Ramos (cell line): ENCODE measurements around the gene IRF3.

Source experiments
- in situ Hi-C: fragments of 300-500 bp; cut with MboI; formaldehyde crosslinking; loops from one replicate; pipeline ENCODE4 v1.14.3; 2022; ENCODE audit warnings: low sequenced_read_pairs; ENCODE audit not compliant: unreplicated experiment

The IRF3 gene

DNA sequence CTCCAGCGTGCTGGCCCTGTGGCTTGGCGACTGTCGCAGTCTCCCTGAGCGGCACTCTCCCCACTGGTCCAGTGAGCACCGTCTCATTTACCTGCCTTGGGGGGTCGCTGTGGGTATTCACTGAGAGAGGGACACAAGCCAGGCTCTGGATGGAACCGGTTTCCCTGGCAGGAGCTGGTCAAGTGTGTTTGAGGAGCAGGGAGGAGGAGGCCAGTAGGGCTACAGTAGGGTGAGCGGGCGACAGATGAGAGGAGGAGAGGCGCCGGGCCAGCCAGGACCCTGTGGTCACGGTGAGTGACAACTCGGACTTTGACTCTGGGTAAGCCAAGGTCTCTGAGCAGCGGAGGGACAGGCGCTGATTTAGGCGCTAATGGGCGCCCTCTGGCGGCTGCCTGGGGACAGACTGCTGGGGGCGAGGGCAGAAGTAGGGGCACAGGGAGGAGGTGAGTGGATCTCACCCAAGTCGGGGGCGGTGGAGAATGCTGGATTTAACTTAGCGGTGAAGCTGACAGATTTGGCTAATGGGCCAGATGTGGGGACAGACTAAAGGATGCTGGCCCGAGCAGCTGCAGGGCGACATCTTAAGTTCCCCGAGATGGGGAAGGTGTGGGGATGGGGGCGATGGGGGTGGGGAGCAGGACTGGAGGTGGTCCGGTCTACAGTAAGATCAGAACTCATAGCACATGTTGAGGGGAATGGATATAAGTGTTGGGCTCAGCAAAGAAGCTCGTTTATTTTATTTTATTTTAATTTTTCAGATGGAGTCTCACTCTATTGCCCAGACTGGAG lies 6.7 kb upstream of the IRF3 start:
- in situ Hi-C loops = no loop called here

DNA sequence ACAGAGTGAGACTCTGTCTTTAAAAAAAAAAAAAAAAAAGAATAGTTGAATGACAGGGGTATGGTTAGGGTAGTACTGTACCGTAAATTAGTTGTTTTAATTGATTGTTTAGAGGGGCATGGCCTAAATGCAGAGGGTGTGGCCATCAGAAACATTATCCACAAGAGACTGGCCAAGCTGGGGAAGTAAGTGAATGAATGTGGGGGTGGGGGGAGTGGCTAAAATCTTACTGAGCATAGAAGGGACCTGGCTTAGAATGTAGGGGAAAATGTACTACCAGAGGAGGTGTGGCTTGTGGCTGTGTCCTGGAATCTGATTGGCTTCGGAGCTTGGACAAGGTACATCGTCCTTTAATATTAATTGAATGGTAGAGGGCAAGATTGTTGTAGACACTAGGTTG lies 3.9 kb upstream of the IRF3 start:
- in situ Hi-C loops = no loop called here

DNA sequence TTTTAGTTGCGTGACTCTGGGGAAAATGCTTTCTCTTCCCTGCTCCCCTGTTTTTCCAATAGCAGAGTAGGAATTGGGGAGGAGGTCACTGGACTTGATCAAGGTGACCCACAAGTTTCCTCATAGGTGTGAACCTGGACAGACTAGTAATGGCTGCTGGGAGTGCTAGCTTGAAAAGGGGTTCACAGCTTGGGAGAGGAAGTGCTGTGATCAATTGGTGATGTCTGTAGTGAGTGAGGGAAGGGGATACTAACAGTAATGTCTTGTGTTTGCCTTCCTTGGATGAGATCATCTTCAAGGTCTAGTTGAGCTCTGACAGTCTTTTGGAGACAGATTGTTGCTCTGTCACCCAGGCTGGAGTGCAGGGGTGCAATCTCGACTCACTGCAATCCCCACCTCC lies 1.8 kb upstream of the IRF3 start:
- in situ Hi-C loops = no loop called here

DNA sequence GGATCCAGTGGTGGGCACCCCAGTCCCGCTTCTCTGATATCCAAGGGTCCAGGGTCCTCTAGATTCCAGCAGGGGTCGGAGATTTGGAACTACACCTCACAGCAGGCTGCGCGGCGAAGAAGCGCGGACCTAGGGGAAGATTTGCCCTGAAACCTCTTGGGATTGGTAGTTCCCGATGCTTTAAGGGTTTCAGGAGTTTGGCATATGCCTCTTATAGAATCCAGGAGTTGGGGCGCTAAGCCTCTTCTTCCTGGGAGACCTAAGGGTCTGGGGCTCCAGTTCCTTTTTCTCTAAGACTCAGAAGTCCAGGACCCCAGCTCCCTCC lies 425 bp upstream of the IRF3 start:
- in situ Hi-C loops = no loop called here

DNA sequence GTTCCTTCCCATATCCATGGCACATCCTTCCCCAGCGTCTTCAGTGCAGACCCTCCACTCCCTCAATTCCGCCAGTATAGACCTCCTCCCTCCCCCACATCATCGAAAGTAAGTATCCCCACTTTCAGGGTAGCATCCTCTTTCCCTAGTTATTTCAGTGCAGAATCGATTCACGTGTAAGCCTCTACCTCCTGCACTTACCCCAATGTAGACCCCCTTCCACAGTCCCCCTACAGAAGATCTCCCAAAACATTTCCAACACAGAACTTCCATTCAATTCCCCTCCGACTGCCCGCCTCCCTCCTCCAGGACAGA lies 664 bp downstream of the IRF3 start:
- in situ Hi-C loops = no loop called here

DNA sequence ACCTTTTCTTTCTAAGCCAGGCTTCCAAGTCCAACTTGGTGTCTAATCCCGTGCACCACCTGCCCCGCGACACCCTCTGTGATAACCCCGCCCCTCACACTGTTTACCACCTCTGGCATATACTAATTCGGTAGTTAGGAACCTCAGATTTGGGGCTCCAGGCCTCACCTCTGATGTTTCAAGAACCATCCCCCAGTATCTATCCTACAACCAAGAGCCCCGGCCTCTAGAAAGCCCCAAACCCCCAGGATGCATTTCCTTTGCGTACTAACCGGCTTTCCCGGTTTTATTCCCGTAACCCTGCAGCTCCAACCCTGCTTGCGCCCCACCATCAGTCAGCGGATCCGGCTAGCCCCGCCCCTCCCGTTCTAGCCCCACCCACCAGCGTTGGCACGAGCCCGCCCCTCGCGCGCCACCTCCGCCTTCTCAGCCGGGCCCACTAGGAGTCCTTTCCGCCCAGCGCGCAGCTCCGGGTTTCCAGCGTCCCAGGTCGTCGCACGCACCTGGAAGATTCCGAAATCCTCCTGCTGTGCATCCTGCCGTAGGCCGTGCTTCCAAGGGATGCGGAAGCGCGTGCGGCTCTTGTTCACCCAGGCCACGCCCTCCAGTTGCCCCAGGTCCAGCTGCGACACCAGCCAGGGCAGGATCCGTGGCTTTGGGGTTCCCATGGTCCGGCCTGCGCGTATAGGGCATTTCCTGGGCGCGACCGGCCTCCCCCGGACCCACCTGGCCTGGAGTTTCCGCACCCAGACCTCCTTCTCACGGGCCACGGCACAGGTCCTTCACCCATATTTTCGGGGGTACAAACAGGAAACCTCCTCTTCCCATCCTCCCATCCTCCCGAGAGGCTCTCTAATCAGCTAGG lies 1.3 kb downstream of the IRF3 start:
- in situ Hi-C loops = no loop called here

DNA sequence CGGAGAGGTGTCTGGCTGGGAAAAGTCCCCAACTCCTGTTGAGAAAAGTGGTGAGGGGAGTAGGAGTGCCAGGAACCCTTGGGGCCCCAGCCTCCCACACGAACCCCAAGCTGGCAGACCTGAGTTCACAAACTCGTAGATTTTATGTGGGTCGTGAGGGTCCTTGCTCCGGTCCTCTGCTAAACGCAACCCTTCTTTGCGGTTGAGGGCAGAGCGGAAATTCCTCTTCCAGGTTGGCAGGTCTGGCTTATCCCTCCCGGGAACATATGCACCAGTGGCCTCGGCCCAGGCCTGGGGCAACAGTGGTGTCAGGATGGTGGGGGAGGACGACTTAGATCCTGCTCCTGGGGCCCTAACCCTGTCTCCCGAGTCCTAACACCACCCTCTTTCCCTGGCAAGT lies 2.4 kb downstream of the IRF3 start:
- in situ Hi-C loops = no loop called here

DNA sequence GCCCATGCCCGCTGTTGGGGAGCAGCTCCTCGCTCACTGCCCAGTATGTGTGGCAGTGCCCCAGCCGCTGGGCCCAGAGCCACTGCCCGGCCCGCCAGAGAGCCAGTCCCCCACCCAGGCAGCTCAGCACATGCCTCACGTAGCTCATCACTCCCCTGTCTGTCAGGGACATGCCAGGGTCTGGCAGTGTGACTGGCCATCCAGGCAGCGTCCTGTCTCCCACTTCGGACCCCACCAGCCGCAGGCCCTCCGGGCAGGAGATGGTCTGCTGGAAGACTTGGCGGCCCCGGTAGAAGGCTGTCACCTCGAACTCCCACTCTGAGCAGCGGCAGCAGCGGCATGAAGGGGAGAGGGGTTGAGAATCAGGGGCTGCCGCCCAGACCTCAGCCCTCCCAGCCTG lies 3.6 kb downstream of the IRF3 start:
- in situ Hi-C loops = no loop called here

DNA sequence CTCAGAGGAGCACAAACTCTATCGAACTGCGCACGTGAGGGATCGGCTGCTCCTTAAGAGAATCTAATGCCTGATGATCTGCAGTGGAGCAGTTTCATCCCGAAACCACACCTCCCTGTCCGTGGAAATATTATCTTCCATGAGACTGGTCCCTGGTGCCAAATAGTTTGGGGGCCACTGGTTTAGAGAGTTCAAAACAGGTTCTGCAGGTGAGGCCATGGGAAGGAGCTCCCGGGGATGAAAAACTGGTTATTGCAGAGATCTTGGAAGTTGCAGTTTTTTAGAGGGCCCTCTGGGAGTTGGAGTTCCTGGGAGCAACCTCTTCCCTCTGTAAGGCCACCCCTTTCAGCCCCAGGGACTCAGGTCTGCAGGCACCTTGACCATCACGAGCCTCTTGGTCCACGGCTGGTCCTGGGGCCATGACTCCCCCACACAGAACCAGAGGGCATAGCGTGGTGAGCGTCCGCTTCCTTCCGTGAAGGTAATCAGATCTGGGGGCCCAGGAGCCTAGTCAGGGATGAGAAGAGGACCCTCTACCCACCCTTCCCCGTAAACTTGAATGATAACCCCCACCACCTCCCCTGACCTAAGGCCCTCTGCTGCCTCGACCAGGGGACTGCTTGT lies 5.2 kb downstream of the IRF3 start:
- in situ Hi-C loops = no loop called here

DNA sequence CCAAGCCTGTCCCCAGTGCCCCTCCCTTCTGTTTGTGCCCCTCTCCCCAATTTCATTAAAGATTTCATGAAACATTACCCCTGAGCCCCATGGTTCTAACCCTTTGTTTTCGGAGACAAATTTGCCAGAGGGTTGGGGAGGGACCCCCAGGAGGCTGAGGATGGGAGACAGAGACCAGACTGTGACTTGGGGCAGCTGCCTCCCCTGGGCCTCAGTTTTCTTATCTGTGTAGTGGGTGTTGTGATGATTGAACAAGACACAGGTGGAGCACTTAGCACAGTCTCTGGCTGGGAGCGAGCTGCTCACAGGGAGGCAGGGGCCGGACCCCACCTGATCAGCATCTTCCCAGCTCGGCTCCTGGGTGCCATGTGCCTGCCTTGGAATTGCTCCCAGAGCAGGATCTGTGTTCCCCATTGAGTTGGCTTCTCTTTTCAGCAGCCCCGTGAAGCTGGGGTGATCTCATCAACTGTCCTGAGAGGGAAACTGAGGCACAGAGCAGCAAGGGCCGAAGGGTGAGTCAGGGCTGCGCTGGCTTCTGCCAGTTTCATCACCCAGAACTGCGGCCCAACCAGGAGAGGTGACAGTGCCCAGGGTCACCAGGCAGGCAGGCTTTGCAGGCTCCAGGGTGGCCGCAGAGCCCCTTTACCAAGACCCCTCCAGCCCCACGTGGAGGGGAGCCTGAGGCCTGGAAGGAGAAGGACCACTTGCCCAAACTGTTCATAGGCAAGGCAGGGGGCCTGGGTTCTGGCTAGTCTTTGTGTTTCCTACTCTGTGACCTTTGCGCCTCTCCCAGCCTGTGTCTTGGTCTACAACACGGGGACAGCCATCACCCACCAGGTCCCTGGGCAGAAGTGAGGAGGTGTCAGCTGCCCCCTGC lies 6.9 kb downstream of the IRF3 start:
- in situ Hi-C loops = no loop called here

DNA sequence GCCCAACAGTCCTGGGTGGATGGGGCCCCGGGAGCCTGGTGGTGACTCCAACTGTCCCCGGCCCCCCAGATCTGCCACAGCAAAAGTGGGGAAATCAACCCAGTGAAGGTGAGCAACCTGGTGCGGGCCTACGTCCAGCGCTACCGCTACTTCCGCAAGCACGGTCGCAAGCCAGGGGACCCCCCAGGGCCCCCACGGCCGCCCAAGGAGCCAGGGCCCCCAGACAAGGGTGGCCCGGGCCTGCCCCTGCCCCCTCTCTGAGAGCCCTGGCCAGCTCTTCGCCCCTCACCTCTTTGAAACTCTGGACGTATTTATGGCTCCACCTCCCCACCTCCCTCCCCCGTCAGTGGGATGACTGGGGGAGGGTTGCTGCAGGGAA lies 7.5 kb downstream of the IRF3 start:
- in situ Hi-C loops = no loop called here

DNA sequence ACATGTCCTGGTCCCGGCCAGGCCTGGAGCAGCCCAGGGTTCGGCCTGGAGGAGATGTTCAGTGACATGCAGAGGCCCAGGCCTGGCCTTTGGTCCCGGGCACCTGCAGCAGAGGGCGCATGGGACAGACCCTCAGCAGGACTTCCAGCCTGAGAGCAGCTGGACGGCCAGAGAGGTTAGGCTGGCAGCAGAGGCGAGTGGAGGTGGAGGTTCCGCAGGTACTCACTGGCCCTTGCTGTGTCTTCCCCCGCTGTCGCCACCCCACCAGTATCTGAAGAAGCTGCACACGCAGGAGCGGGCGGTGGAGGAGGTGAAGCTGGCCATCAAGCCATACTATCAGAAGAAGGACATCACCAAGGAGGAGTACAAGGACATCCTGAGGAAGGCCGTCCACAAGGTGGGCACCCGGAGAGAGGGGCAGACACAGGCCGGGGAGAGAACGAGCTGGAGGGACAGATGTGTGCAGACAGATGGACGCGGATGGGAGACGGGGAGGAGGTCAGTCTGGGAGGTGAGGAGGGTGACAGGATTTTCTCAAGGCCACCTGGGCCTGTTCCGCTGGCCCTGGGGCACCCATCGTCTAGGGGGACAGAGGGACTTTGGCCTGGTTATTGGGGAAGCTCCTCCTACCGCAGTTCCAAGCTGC lies 8.0 kb downstream of the IRF3 start:
- in situ Hi-C loops = no loop called here

DNA sequence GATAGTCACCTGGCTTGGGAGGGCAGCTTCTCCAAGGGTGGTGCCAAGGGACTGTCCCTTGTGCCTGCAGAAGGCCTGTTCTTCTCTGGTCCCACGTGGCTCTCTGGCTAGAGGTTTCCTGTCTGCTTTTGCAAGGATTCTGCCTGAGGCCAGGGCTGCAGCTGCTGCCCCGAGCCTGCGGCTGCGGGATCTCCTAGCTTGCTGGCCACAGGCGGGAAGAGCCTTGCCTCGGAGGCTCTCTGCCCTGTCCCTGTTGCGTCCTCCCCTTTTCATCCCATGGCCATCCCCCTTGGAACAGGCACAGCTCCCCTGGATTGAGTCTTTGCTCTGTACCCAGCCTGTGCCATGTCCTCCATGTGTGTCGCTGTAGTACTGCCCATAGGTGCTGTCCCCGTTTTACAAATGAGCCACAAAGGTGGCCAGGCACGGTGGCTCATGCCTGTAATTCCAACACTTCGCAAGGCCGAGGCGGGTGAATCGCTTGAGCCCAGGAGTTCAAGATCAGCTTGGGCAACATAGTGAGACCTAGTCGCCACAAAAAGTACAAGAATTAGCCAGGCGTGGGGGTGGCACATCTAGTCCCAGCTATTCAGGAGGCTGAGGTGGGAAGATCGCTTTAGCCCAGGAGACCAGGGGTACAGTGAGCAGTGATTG lies 9.1 kb downstream of the IRF3 start:
- in situ Hi-C loops = no loop called here

DNA sequence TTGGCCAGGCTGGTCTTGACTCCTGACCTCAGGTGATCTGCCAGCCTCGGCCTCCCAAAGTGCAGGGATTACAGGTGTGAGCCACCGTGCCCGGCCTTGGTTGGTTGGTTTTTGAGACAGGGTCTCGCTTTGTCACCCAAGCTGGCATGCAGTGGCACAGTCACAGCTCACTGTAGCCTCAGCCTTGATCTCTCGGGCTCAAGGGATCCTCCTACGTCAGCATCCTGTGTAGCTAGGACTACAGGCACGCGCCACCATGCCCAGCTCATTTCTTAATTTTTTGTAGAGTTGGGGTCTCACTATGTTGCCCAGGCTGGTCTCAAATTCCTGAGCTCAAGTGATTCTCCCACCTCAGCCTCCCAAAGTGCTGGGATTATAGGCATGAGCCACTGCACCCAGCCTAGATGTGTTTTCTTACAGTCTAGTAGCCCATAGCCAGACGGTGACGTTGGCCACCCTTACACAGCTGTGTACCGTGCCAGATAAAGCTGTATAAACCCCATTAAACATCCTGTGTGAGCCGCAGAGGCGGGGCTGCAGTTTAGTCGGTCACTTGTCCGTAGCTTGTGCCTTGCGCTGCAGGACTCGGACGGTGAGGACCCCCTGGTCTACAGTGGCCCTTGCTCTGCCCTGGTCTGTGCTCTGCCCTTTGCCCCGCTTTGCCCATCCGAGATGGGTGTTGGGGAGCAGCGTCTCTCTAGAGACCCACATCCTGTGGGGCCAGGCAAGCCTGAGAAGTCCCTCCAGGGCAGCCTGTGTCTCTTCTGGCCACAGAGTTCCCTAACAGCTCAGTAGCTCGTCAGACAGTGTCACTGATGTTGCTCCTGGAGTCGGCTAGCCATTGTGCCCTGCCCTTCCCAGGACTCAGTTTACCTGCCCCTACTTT lies 9.8 kb downstream of the IRF3 start:
- in situ Hi-C loops = no loop called here

DNA sequence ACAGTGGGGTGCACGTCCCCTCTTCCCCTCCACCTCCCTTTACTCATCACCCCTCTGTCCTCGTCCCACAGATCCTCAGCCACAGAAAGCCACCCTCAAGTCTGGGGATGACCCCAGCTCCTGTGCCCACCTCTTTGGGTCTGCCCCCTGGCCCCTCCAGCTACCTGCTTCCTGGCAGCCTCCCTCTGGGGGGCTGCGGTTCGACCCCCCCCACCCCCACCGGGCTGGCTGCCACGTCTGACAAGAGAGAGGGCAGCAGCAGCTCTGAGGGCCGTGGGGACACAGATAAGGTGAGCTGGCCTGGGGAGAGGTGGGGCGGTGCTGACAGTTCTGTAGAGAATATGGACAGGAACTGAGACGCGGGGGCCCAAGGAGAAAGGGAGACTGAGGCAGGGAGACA lies 11.1 kb downstream of the IRF3 start:
- in situ Hi-C loops = no loop called here

DNA sequence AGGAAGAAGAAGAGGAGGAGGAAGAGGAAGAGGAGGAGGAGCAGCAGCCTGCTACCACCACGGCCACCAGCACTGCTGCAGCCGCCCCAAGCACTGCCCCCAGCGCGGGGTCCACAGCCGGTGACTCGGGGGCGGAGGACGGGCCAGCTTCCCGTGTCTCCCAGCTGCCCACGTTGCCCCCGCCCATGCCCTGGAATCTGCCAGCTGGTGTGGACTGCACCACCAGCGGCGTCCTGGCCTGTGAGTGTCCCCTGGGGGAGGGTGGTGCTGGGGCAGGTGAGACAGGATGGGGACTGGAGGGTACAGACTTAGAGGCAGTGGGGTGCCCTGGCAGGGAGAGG lies 12.2 kb downstream of the IRF3 start:
- in situ Hi-C loops = no loop called here

DNA sequence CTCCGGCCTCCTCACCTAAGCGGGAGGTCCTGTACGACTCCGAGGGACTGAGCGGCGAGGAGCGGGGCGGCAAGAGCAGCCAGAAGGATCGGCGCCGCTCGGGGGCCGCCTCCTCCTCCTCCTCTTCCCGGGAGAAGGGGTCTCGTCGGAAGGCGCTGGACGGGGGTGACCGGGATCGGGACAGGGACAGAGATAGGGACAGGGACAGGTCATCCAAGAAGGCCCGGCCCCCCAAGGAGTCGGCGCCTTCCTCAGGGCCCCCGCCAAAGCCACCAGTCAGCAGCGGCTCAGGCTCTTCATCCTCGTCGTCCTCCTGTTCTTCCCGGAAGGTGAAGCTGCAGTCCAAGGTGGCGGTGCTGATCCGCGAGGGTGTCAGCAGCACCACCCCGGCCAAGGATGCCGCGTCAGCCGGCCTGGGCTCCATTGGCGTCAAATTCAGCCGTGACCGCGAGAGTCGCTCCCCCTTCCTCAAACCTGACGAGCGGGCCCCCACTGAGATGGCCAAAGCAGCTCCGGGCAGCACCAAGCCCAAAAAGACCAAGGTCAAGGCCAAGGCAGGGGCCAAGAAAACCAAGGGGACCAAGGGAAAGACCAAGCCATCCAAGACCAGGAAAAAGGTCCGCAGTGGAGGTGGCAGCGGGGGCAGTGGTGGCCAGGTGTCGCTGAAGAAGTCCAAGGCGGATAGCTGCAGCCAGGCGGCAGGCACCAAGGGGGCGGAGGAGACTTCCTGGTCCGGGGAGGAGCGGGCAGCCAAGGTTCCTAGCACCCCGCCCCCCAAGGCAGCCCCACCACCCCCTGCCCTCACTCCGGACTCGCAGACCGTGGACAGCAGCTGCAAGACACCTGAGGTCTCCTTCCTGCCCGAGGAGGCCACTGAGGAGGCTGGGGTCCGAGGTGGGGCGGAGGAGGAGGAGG lies 12.8 kb downstream of the IRF3 start:
- in situ Hi-C loops = no loop called here
